Sigmoid colon (tissue), 7 donors: Measurements from ENCODE around the gene GRB10. TPM values are rescaled to one million over a fixed set of nuclear protein-coding genes. Genes with fewer than 3 reads are reported as not detected.

Experiments used
- DNase-seq: peaks from one replicate; pipeline ENCODE4 v3.0.0-alpha.2; 2019
- H3K27ac ChIP-seq, 4 donors: fragments of 200-600 bp; sonication (generic); one replicate each; pipeline ENCODE4 v1.5.1; 2016 to 2019; ENCODE audit warnings: mild to moderate bottlenecking in 1 of 4
- H3K27me3 ChIP-seq, 3 donors: fragments of 200-600 bp; sonication (generic); one replicate each; pipeline ENCODE4 v1.5.1; 2019; ENCODE audit warnings: mild to moderate bottlenecking in 1 of 3
- H3K36me3 ChIP-seq, 4 donors: fragments of 200-600 bp; sonication (generic); one replicate each; pipeline ENCODE4 v1.5.1; 2016 to 2019
- H3K4me1 ChIP-seq, 4 donors: fragments of 200-600 bp; sonication (generic); one replicate each; pipeline ENCODE4 v1.5.1; 2017 to 2019
- H3K4me3 ChIP-seq, 4 donors: fragments of 200-600 bp; sonication (generic); one replicate each; pipeline ENCODE4 v1.5.1; 2017 to 2019; ENCODE audit warnings: mild to moderate bottlenecking in 2 of 4, moderate library complexity in 1 of 4
- H3K9me3 ChIP-seq, 4 donors: fragments of 200-600 bp in 3 of 4; sonication (generic) in 3 of 4; one replicate each; pipeline versions ENCODE4 v1.5.1 to v1.6.1; 2013 to 2019
- EP300 ChIP-seq, 4 donors: sonication (generic); formaldehyde crosslinking; IDR thresholded peaks; one replicate each; pipeline ENCODE4 v1.6.1; 2017; ENCODE audit warnings: antibody characterized with exemption in 4 of 4
- POLR2A ChIP-seq, 2 donors: fragments of 450-650 bp; IDR thresholded peaks; one replicate each; pipeline ENCODE4 v1.6.1; 2016; ENCODE audit warnings: antibody characterized with exemption in 2 of 2, mild to moderate bottlenecking in 2 of 2, moderate library complexity in 2 of 2
- POLR2AphosphoS5 ChIP-seq, 4 donors: sonication (generic); formaldehyde crosslinking; IDR thresholded peaks; one replicate each; pipeline ENCODE4 v1.6.1; 2017; ENCODE audit warnings: antibody characterized with exemption in 4 of 4
- WGBS, 2 donors: extraction: QIAGEN DNeasy Blood & Tissue Kit; methylation state at CpG; one replicate each; pipeline ENCODE4 v1.1.7; 2013; 5-methylcytosine and 5-hydroxymethylcytosine counted together
- intact Hi-C: fragments of 100-400 bp; cut with DNase I; formaldehyde crosslinking; loops from one replicate; pipeline ENCODE4 v1.15.1; 2023
- polyA plus RNA-seq, 3 donors: library from polyadenylated mRNA; stranded (reverse); fragments of 200-250 nt; gene quantifications; one replicate each; pipeline ENCODE4 v1.2.3, GENCODE V29; 2013
- total RNA-seq, 4 donors: library from RNA; depleted of rRNA; stranded (reverse); fragments of >200 nt; gene quantifications; one replicate each; pipeline ENCODE4 v1.1.0, GENCODE V29; 2016
- TF ChIP-seq, protein P1 (sequence below), 4 experiments: fragments of 450-650 bp in 3 of 4; fragments of 200-600 bp in 1 of 4; IDR thresholded peaks; one replicate each; pipeline ENCODE4 v1.5.1; 2016 to 2019; ENCODE audit warnings: antibody characterized with exemption in 4 of 4, mild to moderate bottlenecking in 3 of 4, moderate library complexity in 2 of 4
- donor health status: healthy with polysubstance abuse.
- donor health status: Bipolar disorder and iron deficiency.
- donor health status: healthy.

The GRB10 gene
- total and polyA plus RNA-seq, 7 donors = 2.1 to 83.6 (median 49.2) TPM

DNA sequence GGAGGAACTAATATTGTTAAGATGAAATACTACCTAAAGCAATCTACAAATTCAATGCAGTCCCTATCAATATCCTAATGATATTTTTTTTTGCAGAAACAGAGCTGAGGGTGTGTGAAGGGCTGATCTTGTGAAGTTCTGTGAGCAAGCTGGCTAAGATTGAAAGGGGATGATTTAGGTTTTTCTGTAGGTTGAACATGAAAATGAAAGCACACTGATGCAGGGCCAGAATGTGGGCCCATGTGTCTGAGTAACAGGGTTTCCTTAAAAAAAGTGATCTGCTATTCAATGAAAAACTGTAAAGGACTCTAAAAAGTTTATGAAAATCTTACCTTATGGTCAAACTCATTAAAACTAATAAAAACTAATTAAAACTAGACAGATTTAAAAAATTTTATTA is 47.4 kb downstream of the GRB10 start:
- H3K4me1 ChIP-seq = peaks cover 0 to 31% (median 29%) of the 10 kb centered on the region in 4 donors
- H3K27me3 ChIP-seq = no peaks in the 10 kb centered on the region
- H3K27ac ChIP-seq = no peak overlapping the region
- TF ChIP-seq EP300 (IDR thresholded peaks at IDR 0.05) (no peak), POLR2AphosphoS5 (IDR thresholded peaks at IDR 0.05) (no peak), POLR2A (IDR thresholded peaks at IDR 0.05) (no peak)
- TF ChIP-seq, protein P1, sequence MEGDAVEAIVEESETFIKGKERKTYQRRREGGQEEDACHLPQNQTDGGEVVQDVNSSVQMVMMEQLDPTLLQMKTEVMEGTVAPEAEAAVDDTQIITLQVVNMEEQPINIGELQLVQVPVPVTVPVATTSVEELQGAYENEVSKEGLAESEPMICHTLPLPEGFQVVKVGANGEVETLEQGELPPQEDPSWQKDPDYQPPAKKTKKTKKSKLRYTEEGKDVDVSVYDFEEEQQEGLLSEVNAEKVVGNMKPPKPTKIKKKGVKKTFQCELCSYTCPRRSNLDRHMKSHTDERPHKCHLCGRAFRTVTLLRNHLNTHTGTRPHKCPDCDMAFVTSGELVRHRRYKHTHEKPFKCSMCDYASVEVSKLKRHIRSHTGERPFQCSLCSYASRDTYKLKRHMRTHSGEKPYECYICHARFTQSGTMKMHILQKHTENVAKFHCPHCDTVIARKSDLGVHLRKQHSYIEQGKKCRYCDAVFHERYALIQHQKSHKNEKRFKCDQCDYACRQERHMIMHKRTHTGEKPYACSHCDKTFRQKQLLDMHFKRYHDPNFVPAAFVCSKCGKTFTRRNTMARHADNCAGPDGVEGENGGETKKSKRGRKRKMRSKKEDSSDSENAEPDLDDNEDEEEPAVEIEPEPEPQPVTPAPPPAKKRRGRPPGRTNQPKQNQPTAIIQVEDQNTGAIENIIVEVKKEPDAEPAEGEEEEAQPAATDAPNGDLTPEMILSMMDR (IDR thresholded peaks at IDR 0.05) = no peak
- no peak for DNase-seq
- H3K4me3 ChIP-seq = no peak overlapping the region
- no peaks in the 10 kb centered on the region for H3K36me3 ChIP-seq
- no peaks in the 10 kb centered on the region for H3K9me3 ChIP-seq
- intact Hi-C loops = no loop called here

DNA sequence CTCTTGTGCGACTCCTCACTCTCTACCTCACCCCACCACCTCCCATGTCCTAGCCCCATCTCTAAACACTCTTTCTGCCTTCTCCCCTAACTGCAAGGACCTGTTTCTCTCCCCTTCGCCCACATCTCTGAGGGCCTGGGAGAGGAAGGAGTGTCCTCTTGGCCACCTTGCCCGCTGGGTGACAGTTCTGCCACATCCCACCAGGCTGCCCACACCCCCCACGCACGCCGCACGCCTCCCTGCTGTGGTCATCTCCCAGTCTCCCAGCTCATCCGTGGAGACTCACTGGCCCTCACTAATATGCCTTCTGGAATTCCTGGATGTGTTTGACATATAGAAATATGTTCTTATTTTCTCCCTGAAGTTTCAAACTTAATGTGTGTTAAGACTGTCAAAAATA is 48.5 kb downstream of the GRB10 start:
- Histone ChIP-seq H3K27ac (no peak overlapping the region), H3K36me3 (no peaks in the 10 kb centered on the region), H3K27me3 (no peaks in the 10 kb centered on the region), H3K4me3 (no peak overlapping the region), H3K9me3 (no peaks in the 10 kb centered on the region), H3K4me1 (peaks cover 0 to 42% (median 29%) of the 10 kb centered on the region in 4 donors)
- intact Hi-C loops = no loop called here
- TF ChIP-seq, protein P1 (IDR thresholded peaks at IDR 0.05) = no peak
- no peak for TF ChIP-seq POLR2A (IDR thresholded peaks at IDR 0.05)
- TF ChIP-seq POLR2AphosphoS5 (IDR thresholded peaks at IDR 0.05) = no peak
- no peak for TF ChIP-seq EP300 (IDR thresholded peaks at IDR 0.05)
- 93 to 95% methylated on average over 8 of the region's 8 CpGs for WGBS, 2 donors
- no peak for DNase-seq

DNA sequence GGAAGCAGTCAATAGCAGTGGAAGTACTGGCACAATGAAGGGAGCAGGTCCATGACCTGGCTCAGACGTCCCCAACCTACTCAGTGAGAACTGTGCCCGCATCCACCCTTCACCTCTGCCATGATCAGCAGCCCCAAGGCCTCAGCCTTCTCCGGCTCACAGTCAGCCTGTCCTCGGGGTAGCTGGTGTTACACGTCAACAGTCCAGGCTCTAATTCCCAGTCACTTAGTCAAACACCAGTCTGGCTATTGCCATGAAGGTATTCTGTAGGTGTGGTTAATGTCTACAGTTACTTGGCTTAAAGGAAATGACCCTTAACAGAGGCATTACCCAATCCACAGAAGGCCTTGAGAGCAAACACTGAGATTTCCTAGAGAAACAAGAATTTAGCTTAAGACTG is 49.1 kb downstream of the GRB10 start:
- no peak for DNase-seq
- Histone ChIP-seq H3K9me3 (no peaks in the 10 kb centered on the region), H3K36me3 (no peaks in the 10 kb centered on the region), H3K27ac (no peak overlapping the region), H3K27me3 (no peaks in the 10 kb centered on the region), H3K4me3 (no peak overlapping the region), H3K4me1 (peaks cover 0 to 46% (median 30%) of the 10 kb centered on the region in 4 donors)
- intact Hi-C loops = no loop called here
- 74 to 82% methylated on average over 5 of the region's 5 CpGs for WGBS, 2 donors
- TF ChIP-seq, protein P1 (IDR thresholded peaks at IDR 0.05) = no peak
- TF ChIP-seq EP300 (IDR thresholded peaks at IDR 0.05) = no peak
- TF ChIP-seq POLR2AphosphoS5 (IDR thresholded peaks at IDR 0.05) = no peak
- no peak for TF ChIP-seq POLR2A (IDR thresholded peaks at IDR 0.05)

DNA sequence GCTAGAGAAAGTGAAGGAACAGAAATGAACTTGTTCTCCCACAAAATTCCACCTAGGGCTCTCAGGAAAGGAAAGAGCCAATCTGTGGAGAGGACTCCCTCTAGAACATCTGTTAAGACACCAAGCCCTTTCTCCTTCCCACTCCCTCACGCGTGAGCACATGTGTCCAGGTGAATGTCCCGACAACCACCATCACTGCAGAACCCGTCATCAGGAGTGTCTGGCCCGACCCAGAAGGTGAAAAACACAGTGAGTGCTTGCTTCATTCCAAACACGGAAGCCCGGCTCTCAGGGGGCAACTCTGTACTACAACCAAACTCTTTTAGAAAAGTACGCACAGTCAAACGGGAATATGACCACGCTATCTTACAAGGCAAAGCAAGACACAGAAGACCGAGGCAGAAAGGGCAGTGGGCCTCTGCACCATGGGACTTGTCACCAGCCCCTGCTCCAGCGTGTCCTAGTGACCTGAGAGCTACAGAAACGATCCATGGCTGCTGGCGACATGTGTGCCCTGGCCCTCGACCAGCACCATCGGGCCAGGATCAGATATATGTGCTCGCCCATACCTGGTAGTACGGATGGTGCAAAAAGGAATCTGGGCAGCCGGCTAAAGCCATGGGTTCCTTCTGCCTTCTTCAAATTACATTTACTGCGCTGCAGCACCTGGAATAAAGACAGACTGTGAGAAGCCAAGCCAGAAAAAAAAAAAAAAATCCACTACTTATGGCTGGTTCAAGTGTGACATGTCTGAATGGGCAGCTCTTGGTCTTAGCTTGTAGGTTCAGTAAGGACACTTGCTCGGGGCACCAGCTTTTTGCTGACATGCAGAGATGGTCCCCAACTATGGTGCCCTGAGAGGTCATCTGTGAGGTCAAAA is 50.8 kb downstream of the GRB10 start:
- Histone ChIP-seq H3K27ac (no peak overlapping the region), H3K4me3 (no peak overlapping the region), H3K36me3 (no peaks in the 10 kb centered on the region), H3K4me1 (peaks cover 0 to 62% (median 46%) of the 10 kb centered on the region in 4 donors), H3K27me3 (no peaks in the 10 kb centered on the region), H3K9me3 (no peaks in the 10 kb centered on the region)
- intact Hi-C loops = no loop called here
- TF ChIP-seq POLR2AphosphoS5 (IDR thresholded peaks at IDR 0.05) (no peak), EP300 (IDR thresholded peaks at IDR 0.05) (no peak), POLR2A (IDR thresholded peaks at IDR 0.05) (no peak)
- TF ChIP-seq, protein P1 (IDR thresholded peaks at IDR 0.05) = no peak
- 95% methylated on average over 21 of the region's 21 CpGs for WGBS, 2 donors
- no peak for DNase-seq
